Measurements from ENCODE around the gene FOXO3. TPM values are rescaled to one million over a fixed set of nuclear protein-coding genes. Genes with fewer than 3 reads are reported as not detected.

Gene FOXO3
- total and polyA plus RNA-seq, 2 experiments from 2014 or later: 20.2 to 20.8 TPM

- H3K4me3 ChIP-seq: no peak overlapping the region
- no peaks in the 10 kb centered on the region for H3K36me3 ChIP-seq
- H3K27me3 ChIP-seq: no peaks in the 10 kb centered on the region
- TF ChIP-seq, protein P1, sequence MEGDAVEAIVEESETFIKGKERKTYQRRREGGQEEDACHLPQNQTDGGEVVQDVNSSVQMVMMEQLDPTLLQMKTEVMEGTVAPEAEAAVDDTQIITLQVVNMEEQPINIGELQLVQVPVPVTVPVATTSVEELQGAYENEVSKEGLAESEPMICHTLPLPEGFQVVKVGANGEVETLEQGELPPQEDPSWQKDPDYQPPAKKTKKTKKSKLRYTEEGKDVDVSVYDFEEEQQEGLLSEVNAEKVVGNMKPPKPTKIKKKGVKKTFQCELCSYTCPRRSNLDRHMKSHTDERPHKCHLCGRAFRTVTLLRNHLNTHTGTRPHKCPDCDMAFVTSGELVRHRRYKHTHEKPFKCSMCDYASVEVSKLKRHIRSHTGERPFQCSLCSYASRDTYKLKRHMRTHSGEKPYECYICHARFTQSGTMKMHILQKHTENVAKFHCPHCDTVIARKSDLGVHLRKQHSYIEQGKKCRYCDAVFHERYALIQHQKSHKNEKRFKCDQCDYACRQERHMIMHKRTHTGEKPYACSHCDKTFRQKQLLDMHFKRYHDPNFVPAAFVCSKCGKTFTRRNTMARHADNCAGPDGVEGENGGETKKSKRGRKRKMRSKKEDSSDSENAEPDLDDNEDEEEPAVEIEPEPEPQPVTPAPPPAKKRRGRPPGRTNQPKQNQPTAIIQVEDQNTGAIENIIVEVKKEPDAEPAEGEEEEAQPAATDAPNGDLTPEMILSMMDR (IDR thresholded peaks at IDR 0.05; ENCODE audit: low read depth, low read length): no peak
- no peak overlapping the region for H3K27ac ChIP-seq
- DNase-seq (ENCODE audit: low read depth in 1 of 2, low spot score in 1 of 2): no peak
- no peaks in the 10 kb centered on the region for H3K9me3 ChIP-seq (ENCODE audit: low read depth)
- H3K4me1 ChIP-seq (ENCODE audit: low read depth): peaks cover 13% of the 10 kb centered on the region
Measured at GRCh38 chr6:108721286-108721685, 160.6 kb downstream of the FOXO3 start.

- no peak overlapping the region for H3K4me3 ChIP-seq
- no peaks in the 10 kb centered on the region for H3K27me3 ChIP-seq
- H3K9me3 ChIP-seq (ENCODE audit: low read depth): no peaks in the 10 kb centered on the region
- TF ChIP-seq, protein P1 (IDR thresholded peaks at IDR 0.05; ENCODE audit: low read depth, low read length): no peak
- no peak overlapping the region for H3K27ac ChIP-seq
- H3K36me3 ChIP-seq: no peaks in the 10 kb centered on the region
- no peaks in the 10 kb centered on the region for H3K4me1 ChIP-seq (ENCODE audit: low read depth)
- no peak for DNase-seq (ENCODE audit: low read depth in 1 of 2, low spot score in 1 of 2)
Measured at GRCh38 chr6:108723594-108723993, 162.9 kb downstream of the FOXO3 start.

DNA sequence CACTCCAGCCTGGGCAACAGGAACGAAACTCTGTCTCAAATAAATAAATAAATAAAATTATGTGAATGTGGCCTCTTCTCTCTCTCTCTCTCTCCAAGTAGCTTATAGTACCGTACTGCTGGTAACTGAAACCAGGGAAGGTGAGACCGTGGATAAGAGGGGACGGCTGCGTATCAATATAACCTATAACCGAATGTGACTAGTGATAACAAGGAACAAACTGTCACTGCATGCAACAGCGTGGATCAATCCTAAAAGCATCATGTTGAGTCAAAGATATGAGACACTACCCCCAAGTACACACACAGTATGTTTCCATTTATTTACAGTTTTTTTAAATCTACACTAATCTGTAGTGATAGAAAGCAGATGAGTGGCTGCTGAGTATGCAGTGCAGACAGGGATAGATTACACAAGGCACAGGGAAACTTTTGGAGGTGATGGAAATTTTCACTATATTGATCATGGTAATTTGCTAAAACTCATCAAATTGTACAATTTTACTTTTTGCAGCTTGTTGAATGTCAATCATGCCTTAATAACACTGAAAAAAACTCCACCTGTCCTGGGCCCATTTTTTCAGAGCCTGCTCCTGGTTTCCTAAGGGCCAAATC is 166.1 kb downstream of the FOXO3 start:
- no peaks in the 10 kb centered on the region for H3K4me1 ChIP-seq (ENCODE audit: low read depth)
- no peak overlapping the region for H3K27ac ChIP-seq
- no peak overlapping the region for H3K4me3 ChIP-seq
- DNase-seq (ENCODE audit: low read depth in 1 of 2, low spot score in 1 of 2): no peak
- no peaks in the 10 kb centered on the region for H3K36me3 ChIP-seq
- TF ChIP-seq, protein P1 (IDR thresholded peaks at IDR 0.05; ENCODE audit: low read depth, low read length): no peak
- no peaks in the 10 kb centered on the region for H3K9me3 ChIP-seq (ENCODE audit: low read depth)
- H3K27me3 ChIP-seq: peaks cover 6% of the 10 kb centered on the region

DNA sequence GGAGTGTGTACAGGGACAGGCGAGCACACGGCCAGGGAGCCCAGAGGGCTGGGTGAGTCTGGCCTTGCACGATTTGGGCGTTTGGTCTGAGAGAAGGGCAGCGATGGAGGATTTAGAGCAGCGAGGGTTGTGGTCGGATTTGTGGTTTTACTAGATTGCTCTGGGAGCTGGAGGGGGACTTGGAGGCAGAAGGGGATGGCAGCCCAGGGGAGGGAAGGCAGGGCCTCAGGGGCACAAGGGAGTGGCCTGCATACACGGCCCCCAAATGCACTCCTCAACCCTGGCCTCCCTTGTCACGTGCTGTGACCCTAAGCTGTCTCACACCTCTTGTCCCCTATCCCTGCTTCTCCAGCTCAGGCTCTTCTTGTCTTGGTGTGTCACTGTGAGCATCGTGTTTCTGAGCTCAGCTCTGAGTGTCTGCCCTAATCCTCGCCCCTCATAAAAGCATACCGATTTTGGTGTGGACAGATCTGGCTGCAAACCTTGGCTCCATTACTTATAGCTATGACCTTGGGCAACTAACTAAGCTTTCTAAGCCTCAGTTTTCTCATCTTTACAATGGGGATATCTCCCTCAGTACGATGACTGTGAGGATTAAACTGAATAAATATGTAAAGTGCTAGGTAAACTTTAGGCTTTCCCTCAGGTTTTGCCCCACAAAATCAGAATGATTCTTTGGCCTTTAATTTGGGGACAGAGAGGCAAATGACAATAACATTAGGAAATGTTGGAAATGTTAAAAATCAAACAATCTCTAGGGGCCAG is 167.4 kb downstream of the FOXO3 start:
- no peaks in the 10 kb centered on the region for H3K4me1 ChIP-seq (ENCODE audit: low read depth)
- peaks cover 10% of the 10 kb centered on the region for H3K27me3 ChIP-seq
- H3K4me3 ChIP-seq: no peak overlapping the region
- no peak for DNase-seq (ENCODE audit: low read depth in 1 of 2, low spot score in 1 of 2)
- no peaks in the 10 kb centered on the region for H3K36me3 ChIP-seq
- no peaks in the 10 kb centered on the region for H3K9me3 ChIP-seq (ENCODE audit: low read depth)
- TF ChIP-seq, protein P1 (IDR thresholded peaks at IDR 0.05; ENCODE audit: low read depth, low read length): no peak
- H3K27ac ChIP-seq: no peak overlapping the region

- Histone ChIP-seq H3K4me1 (ENCODE audit: low read depth) (no peaks in the 10 kb centered on the region), H3K27me3 (peaks cover 13% of the 10 kb centered on the region), H3K4me3 (no peak overlapping the region), H3K9me3 (ENCODE audit: low read depth) (no peaks in the 10 kb centered on the region), H3K36me3 (no peaks in the 10 kb centered on the region), H3K27ac (no peak overlapping the region)
- TF ChIP-seq, protein P1 (IDR thresholded peaks at IDR 0.05; ENCODE audit: low read depth, low read length): no peak
- DNase-seq (ENCODE audit: low read depth in 1 of 2, low spot score in 1 of 2): no peak
Measured at GRCh38 chr6:108728826-108729225, 168.1 kb downstream of the FOXO3 start.

All from cardiac muscle cell (in vitro differentiated cells and primary cell).